HL-60/S4 (cell line): ENCODE measurements around the gene AEBP1.

Experiments
- in situ Hi-C: fragments of 300-500 bp; cut with MboI; formaldehyde crosslinking; loops from 2 replicates; pipeline ENCODE4 v1.14.3; 2022; ENCODE audit warnings: low sequenced_read_pairs

Gene AEBP1

GRCh38 chr7:44153948-44154335 lies 49.8 kb downstream of the AEBP1 start:
- in situ Hi-C loops, result no loop called here

- in situ Hi-C loops, result no loop called here
Measured at GRCh38 chr7:44154703-44155102, 50.6 kb downstream of the AEBP1 start.

GRCh38 chr7:44155191-44156185 lies 51.3 kb downstream of the AEBP1 start:
- in situ Hi-C loops, result no loop called here

- in situ Hi-C loops, result no loop called here
Measured at GRCh38 chr7:44156453-44157010, 52.4 kb downstream of the AEBP1 start.

GRCh38 chr7:44157116-44158080 lies 53.3 kb downstream of the AEBP1 start:
- in situ Hi-C loops, result no loop called here

GRCh38 chr7:44158096-44158872 lies 54.1 kb downstream of the AEBP1 start:
- in situ Hi-C loops, result no loop called here

- in situ Hi-C loops, result no loop called here
Measured at GRCh38 chr7:44158873-44159631, 54.9 kb downstream of the AEBP1 start.

- in situ Hi-C loops, result no loop called here
Measured at GRCh38 chr7:44159824-44160630, 55.9 kb downstream of the AEBP1 start.

GRCh38 chr7:44161371-44161770 lies 57.2 kb downstream of the AEBP1 start:
- in situ Hi-C loops, result no loop called here

GRCh38 chr7:44162179-44162578 lies 58.0 kb downstream of the AEBP1 start:
- in situ Hi-C loops, result no loop called here

GRCh38 chr7:44162785-44163395 lies 58.7 kb downstream of the AEBP1 start:
- in situ Hi-C loops, result no loop called here

- in situ Hi-C loops, result no loop called here
Measured at GRCh38 chr7:44163591-44163990, 59.4 kb downstream of the AEBP1 start.
